Transverse colon (tissue), 4 donors: ENCODE data around the gene SMCO2. TPM values are rescaled to one million over a fixed set of nuclear protein-coding genes. Genes with fewer than 3 reads are reported as not detected.

Experiments
- DNase-seq: peaks from one replicate; pipeline ENCODE4 v3.0.0-alpha.2; 2019
- H3K27ac ChIP-seq, 4 donors: fragments of 200-600 bp; sonication (generic); 2 replicates each; pipeline ENCODE4 v1.5.1; 2016 to 2018; ENCODE audit warnings: inconsistent platforms in 4 of 4
- H3K27me3 ChIP-seq: fragments of 200-600 bp; sonication (generic); 2 replicates; pipeline ENCODE4 v1.5.1; 2017; ENCODE audit warnings: inconsistent platforms
- H3K36me3 ChIP-seq, 4 donors: fragments of 200-600 bp; sonication (generic); 2 replicates each; pipeline ENCODE4 v1.5.1; 2017 to 2019; ENCODE audit warnings: inconsistent platforms in 4 of 4
- H3K4me1 ChIP-seq, 4 donors: fragments of 200-600 bp; sonication (generic); 2 replicates each; pipeline ENCODE4 v1.5.1; 2017 to 2020; ENCODE audit warnings: inconsistent platforms in 4 of 4
- H3K4me3 ChIP-seq, 4 donors: fragments of 200-600 bp; sonication (generic); 1 replicate in 1 of 4; 2 replicates in 3 of 4; pipeline versions ENCODE4 v1.5.1 to v1.6.1; 2017 to 2019; ENCODE audit warnings: inconsistent platforms in 4 of 4
- H3K9me3 ChIP-seq, 2 donors: fragments of 200-600 bp; sonication (generic); 2 replicates each; pipeline ENCODE4 v1.5.1; 2017 to 2019; ENCODE audit warnings: inconsistent platforms in 2 of 2
- EP300 ChIP-seq: sonication (generic); formaldehyde crosslinking; IDR thresholded peaks from one replicate; pipeline ENCODE4 v1.6.1; 2017; ENCODE audit warnings: antibody characterized with exemption, low read depth
- POLR2A ChIP-seq: fragments of 450-650 bp; IDR thresholded peaks from one replicate; pipeline ENCODE4 v1.6.1; 2016; ENCODE audit warnings: antibody characterized with exemption, mild to moderate bottlenecking, moderate library complexity
- POLR2AphosphoS5 ChIP-seq, 3 donors: sonication (generic); formaldehyde crosslinking; IDR thresholded peaks; one replicate each; pipeline ENCODE4 v1.6.1; 2016; ENCODE audit warnings: antibody characterized with exemption in 3 of 3
- WGBS, 2 donors: methylation state at CpG; one replicate each; pipeline ENCODE4 v1.1.5; 2018; ENCODE audit warnings: low coverage in 1 of 2; 5-methylcytosine and 5-hydroxymethylcytosine counted together
- in situ Hi-C, 4 donors: fragments of 200-750 bp; cut with MboI; loops; one replicate each; pipeline versions ENCODE4 v1.15.0 to v1.15.1; 2017; ENCODE audit warnings: low sequenced_read_pairs in 3 of 4, low pct_ligation_motif_present in 1 of 4, low pct_unique_long_range_greater_than_20kb in 1 of 4
- intact Hi-C: fragments of 100-400 bp; cut with DNase I; formaldehyde crosslinking; loops from one replicate; pipeline ENCODE4 v1.15.1; 2023; ENCODE audit warnings: low total_unique reads
- total RNA-seq, 4 donors: library from RNA; depleted of rRNA; stranded (reverse); fragments of >200 nt; gene quantifications; one replicate each; pipeline ENCODE4 v1.1.0, GENCODE V29; 2016
- TF ChIP-seq, protein P1 (sequence below), 5 experiments: fragments of 200-600 bp in 3 of 5; fragments of 450-650 bp in 2 of 5; sonication (generic) in 3 of 5; IDR thresholded peaks; 1 replicate in 2 of 5; 2 replicates in 3 of 5; pipeline ENCODE4 v1.5.1; 2016 to 2017; ENCODE audit warnings: antibody characterized with exemption in 5 of 5, inconsistent platforms in 3 of 5, mild to moderate bottlenecking in 2 of 5, moderate library complexity in 1 of 5

SMCO2 gene
- total RNA-seq, 4 donors from 2014 or later: not detected

DNA sequence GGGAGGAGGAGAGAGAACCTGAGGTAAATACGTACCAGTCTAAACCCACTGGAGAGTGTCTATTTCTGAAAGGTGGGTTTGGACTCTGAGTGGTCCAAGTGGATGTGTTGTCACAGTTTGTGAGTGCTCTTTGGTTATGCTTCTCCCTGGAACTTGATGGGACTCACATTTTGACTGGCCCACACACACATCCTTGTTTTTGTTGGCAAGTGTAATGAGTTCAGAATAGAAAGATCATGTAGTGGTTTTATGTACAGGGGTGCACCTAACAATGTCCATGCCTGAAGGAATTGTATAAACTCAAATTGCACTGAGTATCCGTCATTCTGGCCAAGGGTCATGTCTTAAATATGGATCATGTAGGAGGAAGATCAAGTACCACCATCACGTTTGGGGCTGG lies 82.3 kb downstream of the SMCO2 start:
- no peak overlapping the region for H3K4me3 ChIP-seq
- in situ Hi-C loops (no loop called here), intact Hi-C loops (no loop called here)
- H3K27ac ChIP-seq: no peak overlapping the region
- no peaks in the 10 kb centered on the region for H3K36me3 ChIP-seq
- 77 to 88% methylated on average over 3 of the region's 3 CpGs for WGBS, 2 donors
- peaks cover 0 to 28% (median 7%) of the 10 kb centered on the region in 4 donors for H3K4me1 ChIP-seq
- no peaks in the 10 kb centered on the region for H3K27me3 ChIP-seq
- H3K9me3 ChIP-seq: no peaks in the 10 kb centered on the region
- DNase-seq: no peak
- TF ChIP-seq POLR2A (no peak), POLR2AphosphoS5 (IDR thresholded peaks at IDR 0.05) (no peak), EP300 (no peak)
- TF ChIP-seq, protein P1, sequence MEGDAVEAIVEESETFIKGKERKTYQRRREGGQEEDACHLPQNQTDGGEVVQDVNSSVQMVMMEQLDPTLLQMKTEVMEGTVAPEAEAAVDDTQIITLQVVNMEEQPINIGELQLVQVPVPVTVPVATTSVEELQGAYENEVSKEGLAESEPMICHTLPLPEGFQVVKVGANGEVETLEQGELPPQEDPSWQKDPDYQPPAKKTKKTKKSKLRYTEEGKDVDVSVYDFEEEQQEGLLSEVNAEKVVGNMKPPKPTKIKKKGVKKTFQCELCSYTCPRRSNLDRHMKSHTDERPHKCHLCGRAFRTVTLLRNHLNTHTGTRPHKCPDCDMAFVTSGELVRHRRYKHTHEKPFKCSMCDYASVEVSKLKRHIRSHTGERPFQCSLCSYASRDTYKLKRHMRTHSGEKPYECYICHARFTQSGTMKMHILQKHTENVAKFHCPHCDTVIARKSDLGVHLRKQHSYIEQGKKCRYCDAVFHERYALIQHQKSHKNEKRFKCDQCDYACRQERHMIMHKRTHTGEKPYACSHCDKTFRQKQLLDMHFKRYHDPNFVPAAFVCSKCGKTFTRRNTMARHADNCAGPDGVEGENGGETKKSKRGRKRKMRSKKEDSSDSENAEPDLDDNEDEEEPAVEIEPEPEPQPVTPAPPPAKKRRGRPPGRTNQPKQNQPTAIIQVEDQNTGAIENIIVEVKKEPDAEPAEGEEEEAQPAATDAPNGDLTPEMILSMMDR (IDR thresholded peaks at IDR 0.05): no peak

DNA sequence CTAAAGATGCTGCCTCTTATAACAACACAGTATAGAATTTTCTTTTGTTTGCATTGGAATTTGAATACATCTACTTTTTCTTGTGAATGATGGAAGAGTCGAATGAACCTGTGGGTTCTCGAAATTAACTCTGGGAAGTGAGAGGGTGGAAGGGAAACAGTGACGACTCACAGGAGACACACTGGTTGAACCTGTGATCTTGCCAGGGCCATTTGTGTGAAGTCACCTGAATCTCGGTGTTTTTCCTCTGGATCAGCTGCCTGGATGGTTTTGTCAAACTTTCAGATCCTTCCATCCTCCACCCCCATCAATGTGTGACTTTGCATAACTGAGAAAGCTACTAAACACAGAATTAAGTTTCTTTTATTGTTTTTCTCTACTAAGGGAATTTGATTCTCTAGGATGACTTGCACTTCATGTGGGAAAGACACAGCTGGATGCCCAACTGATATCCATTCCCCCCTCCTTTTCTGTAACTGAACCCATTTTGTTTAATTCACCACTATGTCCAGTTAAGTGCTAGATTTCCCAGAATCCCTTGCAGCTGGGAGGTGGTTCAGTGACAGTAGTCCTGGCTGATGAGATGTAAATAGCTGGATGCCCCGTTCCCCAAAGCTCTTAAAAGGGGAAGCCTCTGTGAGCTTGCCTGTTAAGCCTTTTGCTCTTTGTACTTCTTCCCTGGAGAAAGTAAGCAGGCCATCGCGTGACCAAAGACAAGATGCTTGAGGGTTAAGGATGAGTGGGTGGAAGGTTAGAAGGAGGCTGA lies 83.8 kb downstream of the SMCO2 start:
- no peak for DNase-seq
- in situ Hi-C loops: no loop called here
- TF ChIP-seq, protein P1 (IDR thresholded peaks at IDR 0.05): no peak
- no peak for TF ChIP-seq POLR2AphosphoS5 (IDR thresholded peaks at IDR 0.05)
- TF ChIP-seq EP300: no peak
- TF ChIP-seq POLR2A: no peak
- Histone ChIP-seq H3K9me3 (no peaks in the 10 kb centered on the region), H3K36me3 (no peaks in the 10 kb centered on the region), H3K27ac (no peak overlapping the region), H3K27me3 (no peaks in the 10 kb centered on the region), H3K4me3 (no peak overlapping the region), H3K4me1 (peaks cover 0 to 29% (median 7%) of the 10 kb centered on the region in 4 donors)
- WGBS, 2 donors: 76 to 84% methylated on average over 6 to 7 of the region's 7 CpGs
- intact Hi-C loops: no loop called here

DNA sequence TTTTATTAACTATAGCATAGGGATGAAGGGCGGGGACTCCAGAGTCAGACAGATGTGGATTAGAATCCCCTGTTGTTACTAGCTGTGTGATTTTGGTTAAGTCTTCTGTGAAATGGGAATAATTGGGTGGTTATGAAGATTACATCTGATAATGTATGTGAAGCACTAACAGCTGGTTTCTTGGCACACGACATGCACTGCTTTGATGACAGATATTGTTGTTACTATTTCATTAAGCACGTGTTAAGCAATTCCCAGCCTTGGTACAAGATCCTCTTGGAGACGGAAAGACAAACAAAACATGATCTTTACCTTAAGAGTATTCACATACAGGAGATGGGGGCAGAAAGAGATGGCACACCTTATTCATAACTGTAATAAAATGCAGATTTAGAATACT lies 85.4 kb downstream of the SMCO2 start:
- intact Hi-C loops: no loop called here
- Histone ChIP-seq H3K4me3 (no peak overlapping the region), H3K27me3 (no peaks in the 10 kb centered on the region), H3K4me1 (peaks cover 0 to 22% (median 0%) of the 10 kb centered on the region in 4 donors), H3K36me3 (no peaks in the 10 kb centered on the region), H3K9me3 (no peaks in the 10 kb centered on the region), H3K27ac (no peak overlapping the region)
- TF ChIP-seq POLR2AphosphoS5 (IDR thresholded peaks at IDR 0.05) (no peak), EP300 (no peak), POLR2A (no peak)
- TF ChIP-seq, protein P1 (IDR thresholded peaks at IDR 0.05): no peak
- in situ Hi-C loops: no loop called here
- WGBS, 2 donors: 67 to 70% methylated on average over 3 to 4 of the region's 4 CpGs
- no peak for DNase-seq

DNA sequence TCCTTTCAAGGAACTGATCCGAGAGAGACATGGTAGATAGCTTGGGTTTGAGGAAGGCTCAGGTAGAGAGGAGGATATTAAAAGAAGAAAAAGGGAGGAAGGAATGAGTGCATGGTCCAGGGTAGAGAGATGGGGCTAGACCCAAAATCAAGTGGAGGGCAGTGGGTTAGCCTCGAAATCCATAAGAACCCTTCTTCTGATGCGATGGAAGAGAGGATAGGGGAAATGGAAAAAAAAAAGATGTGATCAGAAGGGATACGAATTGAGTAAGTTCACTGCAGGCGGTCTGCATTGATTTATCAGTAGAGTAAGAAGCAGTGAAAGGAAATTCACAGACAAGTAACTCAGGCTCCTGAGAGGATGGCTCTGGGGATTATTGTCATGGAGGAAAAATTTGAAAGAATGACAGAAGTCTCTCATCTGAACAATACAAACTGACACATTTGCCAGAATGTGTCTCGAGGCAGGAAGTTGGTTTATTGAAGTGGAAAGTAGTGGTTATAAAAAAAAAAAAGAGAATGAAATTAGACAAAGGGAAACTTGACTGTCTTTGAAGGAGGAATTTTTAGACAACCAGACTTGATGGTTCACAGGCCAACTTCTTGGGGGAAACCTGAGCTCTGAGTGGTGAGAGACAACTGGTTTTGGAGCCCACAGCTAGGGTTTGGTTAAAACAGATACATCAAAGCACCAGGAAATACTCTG lies 87.7 kb downstream of the SMCO2 start:
- no peak for TF ChIP-seq POLR2A
- TF ChIP-seq EP300: no peak
- TF ChIP-seq, protein P1 (IDR thresholded peaks at IDR 0.05): no peak
- TF ChIP-seq POLR2AphosphoS5 (IDR thresholded peaks at IDR 0.05): no peak
- WGBS, 2 donors: 65 to 67% methylated on average over 5 to 6 of the region's 6 CpGs
- Histone ChIP-seq H3K36me3 (no peaks in the 10 kb centered on the region), H3K4me3 (no peak overlapping the region), H3K27ac (no peak overlapping the region), H3K4me1 (peaks cover 7 to 35% (median 11%) of the 10 kb centered on the region in 4 donors), H3K9me3 (no peaks in the 10 kb centered on the region), H3K27me3 (no peaks in the 10 kb centered on the region)
- in situ Hi-C loops (no loop called here), intact Hi-C loops (no loop called here)
- no peak for DNase-seq
